Measurements from ENCODE around the gene ABHD5.

DNA sequence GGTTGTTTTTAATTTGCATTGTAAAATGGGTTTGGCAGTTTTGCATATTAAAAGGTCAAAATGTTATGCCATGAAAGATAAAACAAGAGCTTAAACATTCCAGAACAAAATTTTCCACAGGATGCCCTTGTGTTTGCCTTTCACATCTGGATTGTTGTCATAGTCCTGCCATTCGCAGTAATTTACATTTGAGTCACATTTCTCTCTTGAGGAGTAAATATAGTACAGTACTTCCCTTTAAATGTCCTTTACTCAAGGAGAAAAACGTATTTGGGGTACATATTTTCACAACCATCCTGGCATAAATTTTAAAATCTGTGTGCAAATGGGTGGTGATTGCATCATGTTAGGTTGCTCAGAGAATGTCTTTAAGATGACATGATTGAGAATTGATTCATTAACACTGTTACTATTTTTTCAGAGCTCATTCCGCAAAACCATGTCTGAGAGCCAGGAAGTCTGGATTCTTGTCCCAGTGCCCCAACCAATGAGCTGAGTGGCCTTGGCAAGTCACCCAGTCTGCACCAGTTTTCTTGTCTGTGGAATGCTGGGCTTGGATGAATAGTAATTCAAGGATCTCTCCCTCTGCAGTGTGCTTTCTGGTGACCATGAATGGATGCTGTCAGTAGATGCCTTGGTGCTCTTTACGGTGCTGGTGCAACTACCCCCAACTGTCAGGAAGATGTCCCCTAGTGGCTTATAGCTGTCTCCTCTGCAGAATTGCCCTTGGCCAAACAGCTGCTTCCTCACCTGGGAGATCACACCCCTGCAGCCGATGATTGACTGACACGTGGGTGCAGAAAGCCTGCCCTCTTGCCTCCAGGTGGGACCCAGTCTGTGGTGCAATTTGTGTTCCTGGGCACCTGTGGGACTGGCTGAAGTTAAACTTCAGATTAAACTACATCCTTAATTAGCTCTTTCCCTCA is 43.0 kb downstream of the ABHD5 start:
- TF ChIP-seq, protein P1, sequence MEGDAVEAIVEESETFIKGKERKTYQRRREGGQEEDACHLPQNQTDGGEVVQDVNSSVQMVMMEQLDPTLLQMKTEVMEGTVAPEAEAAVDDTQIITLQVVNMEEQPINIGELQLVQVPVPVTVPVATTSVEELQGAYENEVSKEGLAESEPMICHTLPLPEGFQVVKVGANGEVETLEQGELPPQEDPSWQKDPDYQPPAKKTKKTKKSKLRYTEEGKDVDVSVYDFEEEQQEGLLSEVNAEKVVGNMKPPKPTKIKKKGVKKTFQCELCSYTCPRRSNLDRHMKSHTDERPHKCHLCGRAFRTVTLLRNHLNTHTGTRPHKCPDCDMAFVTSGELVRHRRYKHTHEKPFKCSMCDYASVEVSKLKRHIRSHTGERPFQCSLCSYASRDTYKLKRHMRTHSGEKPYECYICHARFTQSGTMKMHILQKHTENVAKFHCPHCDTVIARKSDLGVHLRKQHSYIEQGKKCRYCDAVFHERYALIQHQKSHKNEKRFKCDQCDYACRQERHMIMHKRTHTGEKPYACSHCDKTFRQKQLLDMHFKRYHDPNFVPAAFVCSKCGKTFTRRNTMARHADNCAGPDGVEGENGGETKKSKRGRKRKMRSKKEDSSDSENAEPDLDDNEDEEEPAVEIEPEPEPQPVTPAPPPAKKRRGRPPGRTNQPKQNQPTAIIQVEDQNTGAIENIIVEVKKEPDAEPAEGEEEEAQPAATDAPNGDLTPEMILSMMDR (conservative IDR thresholded peaks at IDR 0.05; ENCODE audit: low read depth, low read length), result no peak
- TF ChIP-seq EZH2 (IDR thresholded peaks at IDR 0.05; ENCODE audit: low read length, unreplicated experiment), result no peak
- TF ChIP-seq EZH2phosphoT487 (IDR thresholded peaks at IDR 0.05; ENCODE audit: borderline replicate concordance, low read length), result no peak
